H9 (cell line): ENCODE measurements around the gene MEPCE. TPM values are rescaled to one million over a fixed set of nuclear protein-coding genes. Genes with fewer than 3 reads are reported as not detected.

Source experiments
- DNase-seq: peaks from one replicate; pipeline ENCODE4 v3.0.0-alpha.2; 2017
- H2AFZ ChIP-seq: one replicate; pipeline ENCODE4 v1.6.1; 2013; ENCODE audit warnings: mild to moderate bottlenecking, low read length, control low read depth, moderate library complexity
- H2AK5ac ChIP-seq: 2 replicates; pipeline ENCODE4 v1.6.1; 2013; ENCODE audit warnings: low read length, control low read depth, mixed read lengths; ENCODE audit not compliant: insufficient read length
- H2BK120ac ChIP-seq: one replicate; pipeline ENCODE4 v1.6.1; 2013; ENCODE audit warnings: low read depth, mild to moderate bottlenecking, low read length, control low read depth, inconsistent platforms; ENCODE audit not compliant: poor library complexity, severe bottlenecking
- H2BK12ac ChIP-seq: 2 replicates; pipeline ENCODE4 v1.6.1; 2013; ENCODE audit warnings: low read length, control low read depth, mixed read lengths, low read depth; ENCODE audit not compliant: insufficient read length
- H2BK15ac ChIP-seq: 2 replicates; pipeline ENCODE4 v1.6.1; 2013; ENCODE audit warnings: low read depth, low read length, control low read depth
- H2BK20ac ChIP-seq: one replicate; pipeline ENCODE4 v1.6.1; 2013; ENCODE audit warnings: low read depth, mild to moderate bottlenecking, low read length, control low read depth, inconsistent platforms; ENCODE audit not compliant: poor library complexity, severe bottlenecking
- H2BK5ac ChIP-seq: 2 replicates; pipeline ENCODE4 v1.6.1; 2013; ENCODE audit warnings: low read length, control low read depth, mixed read lengths; ENCODE audit not compliant: insufficient read length
- H3K14ac ChIP-seq: 2 replicates; pipeline ENCODE4 v1.6.1; 2013; ENCODE audit warnings: low read length, control low read depth; ENCODE audit not compliant: insufficient read depth
- H3K18ac ChIP-seq: 2 replicates; pipeline ENCODE4 v1.6.1; 2013; ENCODE audit warnings: low read depth, mild to moderate bottlenecking, mixed read lengths, low read length, control low read depth; ENCODE audit not compliant: insufficient read length
- H3K23ac ChIP-seq: 2 replicates; pipeline ENCODE4 v1.6.1; 2013; ENCODE audit warnings: low read length, control low read depth, mixed read lengths, low read depth; ENCODE audit not compliant: insufficient read length
- H3K23me2 ChIP-seq: 2 replicates; pipeline ENCODE4 v1.6.1; 2013; ENCODE audit warnings: low read depth, mild to moderate bottlenecking, mixed read lengths, low read length, control low read depth; ENCODE audit not compliant: insufficient read length, poor library complexity, severe bottlenecking
- H3K27ac ChIP-seq: 2 replicates; pipeline ENCODE4 v1.5.1; 2013; ENCODE audit warnings: low read length, control low read depth, mixed read lengths, low read depth; ENCODE audit not compliant: insufficient read length
- H3K27me3 ChIP-seq: 2 replicates; pipeline ENCODE4 v1.6.1; 2013; ENCODE audit warnings: low read length, control low read depth, inconsistent platforms; ENCODE audit not compliant: insufficient read depth
- H3K4ac ChIP-seq: 2 replicates; pipeline ENCODE4 v1.6.1; 2013; ENCODE audit warnings: low read depth, mild to moderate bottlenecking, control low read depth, inconsistent platforms, low read length, moderate library complexity
- H3K4me1 ChIP-seq: 2 replicates; pipeline ENCODE4 v1.6.1; 2013; ENCODE audit warnings: low read length, control low read depth, inconsistent platforms; ENCODE audit not compliant: insufficient read depth
- H3K4me2 ChIP-seq: 2 replicates; pipeline ENCODE4 v1.6.1; 2013; ENCODE audit warnings: low read length, control low read depth, mixed read lengths; ENCODE audit not compliant: insufficient read length, insufficient read depth
- H3K56ac ChIP-seq: 2 replicates; pipeline ENCODE4 v1.6.1; 2013; ENCODE audit warnings: low read depth, mild to moderate bottlenecking, mixed read lengths, low read length, control low read depth; ENCODE audit not compliant: insufficient read length
- H3K79me1 ChIP-seq: 2 replicates; pipeline ENCODE4 v1.6.1; 2013; ENCODE audit warnings: low read depth, mild to moderate bottlenecking, moderate library complexity, low read length, control low read depth, inconsistent platforms; ENCODE audit not compliant: insufficient read depth, poor library complexity, severe bottlenecking
- H3K79me2 ChIP-seq: 2 replicates; pipeline ENCODE4 v1.6.1; 2013; ENCODE audit warnings: low read length, control low read depth, inconsistent platforms; ENCODE audit not compliant: insufficient read depth
- H3K9ac ChIP-seq: 2 replicates; pipeline ENCODE4 v1.6.1; 2013; ENCODE audit warnings: low read length, control low read depth, mixed read lengths; ENCODE audit not compliant: insufficient read length; ENCODE audit errors: extremely low read depth
- H3K9me3 ChIP-seq: one replicate; pipeline ENCODE4 v1.6.1; 2013; ENCODE audit warnings: low read depth, low read length, inconsistent platforms; ENCODE audit not compliant: control insufficient read depth
- H3T11ph ChIP-seq: one replicate; pipeline ENCODE4 v1.6.1; 2013; ENCODE audit warnings: mild to moderate bottlenecking, low read length, control low read depth, inconsistent platforms
- H4K20me1 ChIP-seq: one replicate; pipeline ENCODE4 v1.6.1; 2013; ENCODE audit not compliant: control insufficient read depth, insufficient read length, insufficient read depth
- H4K5ac ChIP-seq: 2 replicates; pipeline ENCODE4 v1.6.1; 2013; ENCODE audit warnings: low read depth, mild to moderate bottlenecking, mixed read lengths, low read length, control low read depth; ENCODE audit not compliant: insufficient read length
- H4K8ac ChIP-seq: replicated peaks from 2 replicates; pipeline ENCODE4 v1.6.1; 2013; ENCODE audit warnings: low read length, control low read depth, mixed read lengths, low read depth; ENCODE audit not compliant: insufficient read length
- H4K91ac ChIP-seq: 2 replicates; pipeline ENCODE4 v1.6.1; 2013; ENCODE audit warnings: low read depth, mild to moderate bottlenecking, moderate library complexity, mixed read lengths, low read length, control low read depth; ENCODE audit not compliant: insufficient read length
- H3K27ac Mint-ChIP-seq, 3 experiments: 2 replicates in 2 of 3; 3 replicates in 1 of 3; pipeline ENCODE4 v1.8.0; 2020 to 2021; ENCODE audit warnings: mixed read lengths in 3 of 3, mild to moderate bottlenecking in 1 of 3, moderate library complexity in 1 of 3
- H3K27me3 Mint-ChIP-seq: 2 replicates; pipeline ENCODE4 v1.8.0; 2021; ENCODE audit warnings: low read depth, mild to moderate bottlenecking, moderate library complexity, mixed read lengths
- H3K36me3 Mint-ChIP-seq, 3 experiments: 2 replicates in 2 of 3; 3 replicates in 1 of 3; pipeline ENCODE4 v1.8.0; 2020 to 2021; ENCODE audit warnings: low read depth in 3 of 3, mixed read lengths in 3 of 3; ENCODE audit not compliant: insufficient read depth in 1 of 3
- H3K4me1 Mint-ChIP-seq, 2 experiments: 2 replicates each; pipeline ENCODE4 v1.8.0; 2020; ENCODE audit warnings: mixed read lengths in 2 of 2
- H3K4me3 Mint-ChIP-seq, 2 experiments: 2 replicates in 1 of 2; 3 replicates in 1 of 2; pipeline ENCODE4 v1.8.0; 2020 to 2021; ENCODE audit warnings: mild to moderate bottlenecking in 2 of 2, mixed read lengths in 2 of 2, moderate library complexity in 1 of 2
- H3K9me3 Mint-ChIP-seq, 2 experiments: 2 replicates in 1 of 2; 3 replicates in 1 of 2; pipeline ENCODE4 v1.8.0; 2020; ENCODE audit warnings: mild to moderate bottlenecking in 2 of 2, mixed read lengths in 2 of 2, moderate library complexity in 1 of 2
- CTCF ChIP-seq: fragments of 200-600 bp; sonication (generic); conservative IDR thresholded peaks from 3 replicates; pipeline ENCODE4 v1.8.0; 2021; ENCODE audit warnings: antibody characterized with exemption, mild to moderate bottlenecking
- WGBS: extraction: QIAGEN DNeasy Blood & Tissue Kit; methylation state at CpG from one replicate; pipeline ENCODE4 v1.1.7; 2013; ENCODE audit warnings: missing lambda C conversion rate, low lambda C conversion rate, mixed read lengths; ENCODE audit not compliant: insufficient read length; ENCODE audit errors: extremely low coverage; 5-methylcytosine and 5-hydroxymethylcytosine counted together
- total RNA-seq: library from RNA; stranded (reverse); gene quantifications from 2 replicates; pipeline ENCODE4 v1.2.1, GENCODE V29; 2021

Gene MEPCE
- total RNA-seq, 1 experiment from 2014 or later, result 68.0 TPM

GRCh38 chr7:100444311-100445278, 15.0 kb downstream of the MEPCE start:
- Histone ChIP-seq H3K56ac (no peak overlapping the region), H3K4ac (no peak overlapping the region), H3K27me3 (no peaks in the 10 kb centered on the region), H3K27ac (no peak overlapping the region), H2AFZ (no peak overlapping the region), H3T11ph (no peak overlapping the region), H3K9ac (no peak overlapping the region), H3K79me1 (no peaks in the 10 kb centered on the region), H2BK15ac (no peak overlapping the region), H2BK12ac (no peak overlapping the region), H3K4me1 (no peaks in the 10 kb centered on the region), H2AK5ac (no peak overlapping the region), H3K4me2 (no peak overlapping the region), H2BK120ac (no peak overlapping the region), H4K91ac (no peak overlapping the region), H3K79me2 (no peaks in the 10 kb centered on the region), H2BK5ac (no peak overlapping the region), H4K5ac (peak overlapping the region; percentile 70), H3K23ac (no peak overlapping the region), H3K18ac (no peak overlapping the region), H3K23me2 (no peaks in the 10 kb centered on the region), H4K8ac (no peak overlapping the region), H4K20me1 (no peaks in the 10 kb centered on the region), H3K14ac (peak overlapping the region; percentile 65), H2BK20ac (no peak overlapping the region), H3K9me3 (no peaks in the 10 kb centered on the region)
- WGBS, result no CpG with 5 or more reads among the region's 14 CpGs
- Mint-ChIP-seq H3K9me3 (no peaks in the 10 kb centered on the region), H3K36me3 (peaks cover 0 to 6% (median 0%) of the 10 kb centered on the region in 3 experiments; a peak in 2 of 7 replicates), H3K4me1 (peaks cover 6 to 12% of the 10 kb centered on the region in 2 experiments), H3K27me3 (no peaks in the 10 kb centered on the region), H3K4me3 (no peak overlapping the region), H3K27ac (peak overlapping the region; percentile 57 to 86 (median 72); a peak in 4 of 7 replicates)
- no peak for TF ChIP-seq CTCF
- DNase-seq, result peak; percentile 41
